22Rv1 (cell line): ENCODE measurements around the gene KRT77.

Source experiments
- H3K27ac ChIP-seq: fragments of 450-650 bp; 2 replicates; pipeline ENCODE4 v1.5.1; 2017
- ZFX ChIP-seq: fragments of 450-650 bp; IDR thresholded peaks from 2 replicates; pipeline ENCODE4 v1.6.1; 2017; ENCODE audit warnings: antibody characterized with exemption, borderline replicate concordance
- TF ChIP-seq, protein P1 (sequence below): fragments of 450-650 bp; IDR thresholded peaks from 2 replicates; pipeline ENCODE4 v1.5.1; 2017; ENCODE audit warnings: mild to moderate bottlenecking

Gene KRT77

GRCh38 chr12:52730793-52731192, 27.5 kb upstream of the KRT77 start:
- TF ChIP-seq ZFX: no peak
- TF ChIP-seq, protein P1, sequence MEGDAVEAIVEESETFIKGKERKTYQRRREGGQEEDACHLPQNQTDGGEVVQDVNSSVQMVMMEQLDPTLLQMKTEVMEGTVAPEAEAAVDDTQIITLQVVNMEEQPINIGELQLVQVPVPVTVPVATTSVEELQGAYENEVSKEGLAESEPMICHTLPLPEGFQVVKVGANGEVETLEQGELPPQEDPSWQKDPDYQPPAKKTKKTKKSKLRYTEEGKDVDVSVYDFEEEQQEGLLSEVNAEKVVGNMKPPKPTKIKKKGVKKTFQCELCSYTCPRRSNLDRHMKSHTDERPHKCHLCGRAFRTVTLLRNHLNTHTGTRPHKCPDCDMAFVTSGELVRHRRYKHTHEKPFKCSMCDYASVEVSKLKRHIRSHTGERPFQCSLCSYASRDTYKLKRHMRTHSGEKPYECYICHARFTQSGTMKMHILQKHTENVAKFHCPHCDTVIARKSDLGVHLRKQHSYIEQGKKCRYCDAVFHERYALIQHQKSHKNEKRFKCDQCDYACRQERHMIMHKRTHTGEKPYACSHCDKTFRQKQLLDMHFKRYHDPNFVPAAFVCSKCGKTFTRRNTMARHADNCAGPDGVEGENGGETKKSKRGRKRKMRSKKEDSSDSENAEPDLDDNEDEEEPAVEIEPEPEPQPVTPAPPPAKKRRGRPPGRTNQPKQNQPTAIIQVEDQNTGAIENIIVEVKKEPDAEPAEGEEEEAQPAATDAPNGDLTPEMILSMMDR: no peak
- no peak overlapping the region for H3K27ac ChIP-seq

DNA sequence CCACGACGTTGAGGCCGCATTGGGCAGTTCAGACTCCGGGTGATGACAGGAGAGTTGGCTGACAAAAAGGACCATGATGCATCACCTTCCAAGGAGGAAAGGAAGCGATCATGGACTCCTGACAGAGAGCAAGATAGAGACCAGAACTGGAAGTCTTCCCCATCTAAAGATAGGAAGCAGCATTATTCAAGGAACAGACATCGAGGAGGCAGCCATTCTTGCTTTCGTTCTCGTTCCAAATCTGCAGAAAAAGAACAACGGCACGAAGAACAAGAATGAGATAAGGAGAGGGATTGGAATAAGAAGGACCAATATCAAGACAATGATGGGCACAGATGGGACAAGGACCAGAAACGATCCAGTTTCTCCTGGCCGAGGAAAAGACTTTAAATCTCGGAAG, 27.1 kb upstream of the KRT77 start:
- TF ChIP-seq, protein P1: no peak
- TF ChIP-seq ZFX: no peak
- H3K27ac ChIP-seq: no peak overlapping the region

- TF ChIP-seq, protein P1: no peak
- TF ChIP-seq ZFX: no peak
- H3K27ac ChIP-seq: no peak overlapping the region
Observed at GRCh38 chr12:52729147-52729546, 25.8 kb upstream of the KRT77 start.

DNA sequence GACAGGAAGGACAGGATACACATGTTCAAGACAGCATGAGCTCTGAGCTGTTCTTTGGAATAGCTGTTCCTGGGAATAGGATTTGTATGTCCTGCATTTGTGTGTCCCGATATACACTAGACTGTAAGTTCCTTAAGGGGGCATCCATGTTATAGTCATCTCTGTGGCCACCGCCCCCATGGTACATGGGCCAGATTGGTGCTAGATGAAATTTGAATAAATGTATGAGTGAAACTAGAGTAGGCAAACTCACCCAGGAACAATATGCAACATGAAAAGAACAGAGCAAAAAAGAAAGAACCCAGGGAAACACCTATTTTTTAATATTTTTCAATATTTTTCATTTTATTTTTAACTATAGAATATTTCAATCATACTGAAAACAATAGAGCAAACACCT, 25.1 kb upstream of the KRT77 start:
- TF ChIP-seq, protein P1: no peak
- no peak for TF ChIP-seq ZFX
- H3K27ac ChIP-seq: no peak overlapping the region

GRCh38 chr12:52727037-52727436, 23.7 kb upstream of the KRT77 start:
- TF ChIP-seq ZFX: no peak
- TF ChIP-seq, protein P1: no peak
- no peak overlapping the region for H3K27ac ChIP-seq

DNA sequence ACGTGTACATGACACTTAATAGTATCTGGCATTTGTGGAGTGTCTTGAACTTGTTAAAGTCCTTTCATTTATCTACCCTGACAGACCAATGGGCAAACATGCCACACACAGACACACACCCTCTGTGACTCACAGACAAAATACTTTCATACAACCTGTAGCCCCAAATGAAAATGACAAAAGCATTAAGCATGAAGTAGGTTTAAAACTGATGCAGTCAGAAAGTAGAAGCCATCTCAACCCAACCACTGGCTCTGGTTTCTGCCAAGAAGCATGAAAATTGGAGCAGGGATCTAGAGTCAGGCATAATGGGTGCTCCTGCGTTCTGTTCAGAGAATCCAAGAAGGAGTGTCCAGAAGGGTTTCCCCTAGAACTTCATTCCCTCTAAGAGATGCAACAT, 23.1 kb upstream of the KRT77 start:
- no peak for TF ChIP-seq ZFX
- TF ChIP-seq, protein P1: no peak
- H3K27ac ChIP-seq: no peak overlapping the region

- TF ChIP-seq, protein P1: no peak
- TF ChIP-seq ZFX: no peak
Observed at GRCh38 chr12:52724384-52724783, 21.1 kb upstream of the KRT77 start.

More at GRCh38 chr12:52724384-52724783, 21.1 kb upstream of the KRT77 start:
- H3K27ac ChIP-seq: no peak overlapping the region
